IgD-negative memory B cell (primary cell): ENCODE data around the gene BCL2. TPM values are rescaled to one million over a fixed set of nuclear protein-coding genes. Genes with fewer than 3 reads are reported as not detected.

Source experiments
- H3K27ac Mint-ChIP-seq, 3 donors: one replicate each; pipeline ENCODE4 v1.8.0; 2020 to 2022; ENCODE audit warnings: mild to moderate bottlenecking in 3 of 3, mixed read lengths in 3 of 3, moderate library complexity in 1 of 3
- H3K27me3 Mint-ChIP-seq: one replicate; pipeline ENCODE4 v1.8.0; 2021; ENCODE audit warnings: mixed read lengths
- H3K36me3 Mint-ChIP-seq: one replicate; pipeline ENCODE4 v1.8.0; 2020; ENCODE audit warnings: mild to moderate bottlenecking, mixed read lengths
- H3K4me1 Mint-ChIP-seq, 3 donors: one replicate each; pipeline ENCODE4 v1.8.0; 2020 to 2022; ENCODE audit warnings: mixed read lengths in 3 of 3, mild to moderate bottlenecking in 1 of 3
- H3K4me3 Mint-ChIP-seq, 4 donors: one replicate each; pipeline ENCODE4 v1.8.0; 2020 to 2022; ENCODE audit warnings: mild to moderate bottlenecking in 4 of 4, mixed read lengths in 4 of 4, moderate library complexity in 3 of 4
- H3K9me3 Mint-ChIP-seq, 3 donors: one replicate each; pipeline ENCODE4 v1.8.0; 2020 to 2021; ENCODE audit warnings: mixed read lengths in 3 of 3, mild to moderate bottlenecking in 1 of 3
- polyA plus RNA-seq: library from polyadenylated mRNA; unstranded; fragments of 300-500 nt; fragmentation: Illumina TruSeq; gene quantifications from one replicate; pipeline ENCODE4 v1.2.3, GENCODE V29; 2021

Gene BCL2
- polyA plus RNA-seq, 1 donor from 2014 or later = 36.2 TPM

DNA sequence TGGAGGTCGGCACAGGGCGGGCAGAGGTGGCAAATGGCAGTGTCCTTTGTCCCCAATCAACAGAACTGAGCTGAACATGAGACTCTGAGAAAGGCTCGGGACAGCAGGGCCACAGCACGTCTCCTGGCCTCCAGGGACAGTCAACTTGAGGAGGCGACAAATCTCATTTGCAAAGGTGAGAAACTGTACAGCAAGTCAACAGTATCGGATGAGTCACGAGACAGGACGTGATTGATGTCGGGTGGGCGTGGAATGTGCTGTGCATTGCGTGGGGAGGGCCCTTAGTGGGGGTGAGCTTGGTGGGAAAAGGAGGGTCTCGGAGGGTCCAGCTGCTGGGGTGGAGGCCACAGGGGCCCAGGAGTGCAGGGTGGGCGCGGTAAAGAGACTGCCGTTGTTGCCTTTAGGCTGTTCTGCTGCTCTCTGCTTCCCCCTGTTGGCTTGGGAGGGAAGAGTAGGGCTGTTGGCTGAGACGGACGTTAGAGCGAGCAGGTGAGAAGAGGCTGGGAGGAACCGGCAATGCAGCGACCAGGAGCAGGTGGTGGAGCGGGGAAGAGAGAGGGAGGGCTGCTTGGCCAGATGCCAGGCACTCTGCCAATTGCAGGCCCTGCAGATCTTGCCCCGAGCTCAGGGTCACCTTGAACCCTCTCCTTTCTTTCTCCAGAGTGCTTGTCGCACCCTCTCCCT is 164.3 kb downstream of the BCL2 start:
- H3K36me3 Mint-ChIP-seq = peaks cover 13% of the 10 kb centered on the region
- peaks cover under 1% of the 10 kb centered on the region for H3K27me3 Mint-ChIP-seq
- peaks cover 78 to 92% (median 81%) of the 10 kb centered on the region in 3 donors for H3K4me1 Mint-ChIP-seq
- H3K9me3 Mint-ChIP-seq = no peaks in the 10 kb centered on the region
- peak overlapping the region; percentile 64 to 95 (median 84) for H3K4me3 Mint-ChIP-seq
- peak overlapping the region; percentile 88 to 100 (median 98) for H3K27ac Mint-ChIP-seq

DNA sequence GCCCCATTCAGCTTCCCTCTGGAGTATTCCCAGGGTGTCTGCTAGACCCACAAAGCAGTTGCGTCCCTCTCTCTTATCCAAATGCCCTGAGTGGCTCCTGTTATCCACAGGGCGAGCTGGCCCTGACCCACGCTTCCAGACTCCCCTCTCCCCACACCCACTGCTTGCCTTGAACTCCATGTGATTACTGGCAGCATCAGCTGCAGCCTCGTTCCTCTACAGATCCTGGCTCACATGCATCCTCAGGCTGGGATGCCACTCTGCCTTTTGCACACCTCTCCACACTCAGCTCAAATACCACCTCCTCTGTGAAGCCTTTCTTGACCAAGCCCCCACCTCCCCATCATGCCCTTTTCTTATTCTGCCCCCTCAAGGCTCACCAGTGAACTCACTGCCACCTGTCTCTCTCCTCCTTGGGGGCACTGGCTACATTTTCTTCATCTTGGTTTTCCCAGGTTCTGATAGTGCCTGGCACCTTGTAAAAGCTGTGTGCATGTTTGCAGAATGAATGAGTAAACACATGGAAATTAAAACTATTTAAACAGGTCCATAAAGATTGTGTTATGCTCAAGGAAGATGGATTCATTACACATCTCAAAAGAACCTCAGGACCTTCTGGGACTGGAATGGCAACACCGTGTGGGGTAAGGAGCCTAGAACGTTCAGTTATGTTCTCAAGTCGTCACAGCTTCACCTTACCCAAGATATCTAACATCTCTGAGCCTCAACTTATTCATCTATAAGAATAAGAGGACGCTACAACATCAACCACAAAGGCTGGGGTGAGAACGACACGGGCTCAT is 165.0 kb downstream of the BCL2 start:
- Mint-ChIP-seq H3K36me3 (peaks cover 10% of the 10 kb centered on the region), H3K27me3 (no peaks in the 10 kb centered on the region), H3K4me1 (peaks cover 75 to 88% (median 75%) of the 10 kb centered on the region in 3 donors), H3K4me3 (peak overlapping the region; percentile 64 to 95 (median 84)), H3K9me3 (no peaks in the 10 kb centered on the region), H3K27ac (peak overlapping the region; percentile 88 to 100 (median 98))

DNA sequence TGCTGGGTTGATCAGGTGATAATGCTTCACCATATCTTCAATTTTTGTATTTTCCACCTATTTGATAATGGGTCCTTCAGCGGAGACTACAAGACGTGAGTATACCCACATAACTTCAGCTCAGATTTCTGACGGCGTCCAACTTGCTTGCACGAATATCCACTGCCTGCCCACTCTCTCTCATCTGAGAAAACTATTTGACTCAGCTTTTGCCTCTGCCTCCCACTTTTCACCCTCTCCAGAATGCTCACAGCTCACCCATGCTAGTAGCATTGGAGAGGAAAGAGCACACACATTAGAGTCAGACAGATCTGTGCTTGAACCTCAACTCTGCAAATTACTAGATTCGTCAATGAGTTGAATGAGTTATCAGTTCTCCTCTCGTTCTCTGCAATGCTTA is 166.8 kb downstream of the BCL2 start:
- Mint-ChIP-seq H3K4me1 (peaks cover 69 to 82% (median 75%) of the 10 kb centered on the region in 3 donors), H3K36me3 (peaks cover 7% of the 10 kb centered on the region), H3K27me3 (no peaks in the 10 kb centered on the region), H3K9me3 (no peaks in the 10 kb centered on the region), H3K4me3 (peak overlapping the region in 3 of 4 donors; percentile 7 to 30 (median 18)), H3K27ac (peak overlapping the region; percentile 76 to 98 (median 88))

DNA sequence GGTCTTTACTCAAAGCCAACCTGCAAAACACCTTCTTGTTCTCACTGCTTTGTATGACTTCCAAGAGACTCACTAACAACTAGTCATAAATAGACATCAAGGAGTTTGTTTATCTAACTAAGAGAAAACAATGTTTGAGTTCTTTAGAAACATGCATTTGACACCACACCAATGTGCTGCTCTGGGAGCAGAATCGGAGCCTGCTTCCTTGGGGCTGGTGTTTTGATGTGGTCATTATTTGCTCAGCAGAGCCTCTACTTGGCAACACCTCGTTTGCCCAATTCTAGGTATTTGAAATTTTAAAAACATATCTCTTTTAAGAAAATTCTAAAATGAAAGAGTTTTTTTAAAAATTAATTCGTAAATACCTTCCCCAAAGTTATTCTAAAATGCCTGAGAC is 167.5 kb downstream of the BCL2 start:
- H3K27me3 Mint-ChIP-seq = no peaks in the 10 kb centered on the region
- H3K4me1 Mint-ChIP-seq = peaks cover 64 to 79% (median 68%) of the 10 kb centered on the region in 3 donors
- peak overlapping the region in 1 of 3 donors; percentile 88 for H3K27ac Mint-ChIP-seq

DNA sequence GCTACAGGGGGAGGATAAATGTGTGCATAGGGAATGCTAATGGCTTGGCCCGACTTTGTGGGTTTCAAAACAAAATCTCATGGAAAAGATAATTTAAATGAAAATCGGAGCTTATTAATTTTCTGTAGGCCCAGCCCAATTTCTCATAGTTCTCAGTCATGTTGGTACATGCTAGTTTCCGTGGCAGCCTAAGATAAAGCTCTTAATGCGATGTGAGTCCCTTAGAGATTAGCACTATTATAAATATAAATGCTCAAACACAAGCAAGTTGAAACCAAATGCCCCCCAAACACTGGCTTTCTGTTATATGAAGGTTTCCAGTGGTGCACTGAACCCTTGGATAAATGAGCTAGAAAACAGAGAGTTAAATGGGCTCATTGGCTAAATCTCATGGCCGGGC is 168.0 kb downstream of the BCL2 start:
- H3K4me3 Mint-ChIP-seq = peak overlapping the region in 2 of 4 donors; percentile 8 to 39
- H3K36me3 Mint-ChIP-seq = peaks cover 4% of the 10 kb centered on the region
- H3K4me1 Mint-ChIP-seq = peaks cover 61 to 78% (median 62%) of the 10 kb centered on the region in 3 donors

More for the DNA sequence above, 167.5 kb downstream of the BCL2 start:
- H3K9me3 Mint-ChIP-seq = no peaks in the 10 kb centered on the region
- H3K4me3 Mint-ChIP-seq = peak overlapping the region in 1 of 4 donors; percentile 39
- peaks cover 4% of the 10 kb centered on the region for H3K36me3 Mint-ChIP-seq

DNA sequence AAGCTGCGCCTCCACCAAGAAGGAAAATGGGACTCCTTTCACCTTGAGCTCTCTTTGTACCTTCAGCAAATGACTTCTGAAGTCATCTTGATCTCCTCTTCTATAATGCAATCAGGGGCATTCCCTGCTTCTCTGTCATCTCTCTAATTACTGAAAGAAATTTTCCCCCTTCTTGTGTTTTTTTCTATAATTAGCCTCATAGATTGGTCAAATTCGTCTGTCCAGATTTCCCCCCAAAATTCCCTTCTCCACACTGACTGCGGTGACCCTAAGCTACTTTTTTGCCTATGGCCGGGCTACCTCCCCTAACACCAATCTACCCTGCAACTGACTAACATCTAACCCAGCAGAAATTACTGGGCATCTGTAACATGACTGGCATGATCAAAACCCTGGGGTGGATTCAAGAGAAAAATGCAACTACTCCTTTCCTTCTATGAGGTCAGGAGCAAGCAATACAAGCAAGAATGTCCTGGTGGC is 168.6 kb downstream of the BCL2 start:
- H3K36me3 Mint-ChIP-seq = peaks cover 4% of the 10 kb centered on the region
- H3K4me3 Mint-ChIP-seq = peak overlapping the region in 3 of 4 donors; percentile 1 to 77 (median 8)
- H3K27me3 Mint-ChIP-seq = no peaks in the 10 kb centered on the region
- H3K4me1 Mint-ChIP-seq = peaks cover 55 to 75% (median 58%) of the 10 kb centered on the region in 3 donors
- H3K27ac Mint-ChIP-seq = peak overlapping the region in 2 of 3 donors; percentile 31 to 55
- no peaks in the 10 kb centered on the region for H3K9me3 Mint-ChIP-seq

More for the DNA sequence above, 168.0 kb downstream of the BCL2 start:
- Mint-ChIP-seq H3K27ac (no peak overlapping the region), H3K27me3 (no peaks in the 10 kb centered on the region), H3K9me3 (no peaks in the 10 kb centered on the region)

DNA sequence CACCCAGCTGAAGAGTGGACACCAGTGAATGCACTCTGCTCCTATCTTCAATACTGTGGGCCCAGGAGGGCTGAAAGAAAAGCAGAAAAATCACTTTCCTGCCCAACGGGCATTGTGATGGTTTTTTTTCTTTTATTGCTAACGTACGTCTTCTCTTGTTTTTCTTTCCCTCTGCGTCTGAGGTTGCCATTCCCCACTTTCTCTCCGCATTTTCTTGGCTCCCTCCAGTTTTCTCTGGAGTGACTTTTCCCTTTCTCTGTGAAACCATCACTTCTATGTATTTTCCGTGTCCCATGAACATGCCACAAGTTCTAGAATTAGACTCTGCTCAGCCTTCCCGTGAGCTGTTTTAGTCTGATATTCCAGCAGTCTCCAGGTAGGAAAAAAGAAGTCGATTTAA is 169.2 kb downstream of the BCL2 start:
- H3K4me3 Mint-ChIP-seq = no peak overlapping the region
- peaks cover 53 to 75% (median 60%) of the 10 kb centered on the region in 3 donors for H3K4me1 Mint-ChIP-seq

DNA sequence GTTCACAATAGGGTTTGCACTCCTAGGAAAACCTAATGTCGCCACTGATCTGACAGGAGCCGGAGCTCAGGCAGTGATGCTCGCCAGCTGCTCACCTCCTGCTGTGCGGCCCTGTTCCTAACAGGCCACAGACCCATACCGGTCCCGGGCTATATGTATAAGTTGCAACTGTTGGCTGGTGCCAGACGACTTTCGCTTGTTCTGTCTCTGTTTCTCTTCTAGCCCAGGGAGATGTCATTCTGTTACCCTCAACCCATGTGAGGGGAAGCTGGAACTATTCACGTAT is 170.3 kb downstream of the BCL2 start:
- Mint-ChIP-seq H3K36me3 (peaks cover 4% of the 10 kb centered on the region), H3K9me3 (no peaks in the 10 kb centered on the region)

More for the DNA sequence above, 169.2 kb downstream of the BCL2 start:
- Mint-ChIP-seq H3K9me3 (no peaks in the 10 kb centered on the region), H3K36me3 (peaks cover 4% of the 10 kb centered on the region), H3K27ac (peak overlapping the region in 2 of 3 donors; percentile 55 to 83), H3K27me3 (no peaks in the 10 kb centered on the region)

DNA sequence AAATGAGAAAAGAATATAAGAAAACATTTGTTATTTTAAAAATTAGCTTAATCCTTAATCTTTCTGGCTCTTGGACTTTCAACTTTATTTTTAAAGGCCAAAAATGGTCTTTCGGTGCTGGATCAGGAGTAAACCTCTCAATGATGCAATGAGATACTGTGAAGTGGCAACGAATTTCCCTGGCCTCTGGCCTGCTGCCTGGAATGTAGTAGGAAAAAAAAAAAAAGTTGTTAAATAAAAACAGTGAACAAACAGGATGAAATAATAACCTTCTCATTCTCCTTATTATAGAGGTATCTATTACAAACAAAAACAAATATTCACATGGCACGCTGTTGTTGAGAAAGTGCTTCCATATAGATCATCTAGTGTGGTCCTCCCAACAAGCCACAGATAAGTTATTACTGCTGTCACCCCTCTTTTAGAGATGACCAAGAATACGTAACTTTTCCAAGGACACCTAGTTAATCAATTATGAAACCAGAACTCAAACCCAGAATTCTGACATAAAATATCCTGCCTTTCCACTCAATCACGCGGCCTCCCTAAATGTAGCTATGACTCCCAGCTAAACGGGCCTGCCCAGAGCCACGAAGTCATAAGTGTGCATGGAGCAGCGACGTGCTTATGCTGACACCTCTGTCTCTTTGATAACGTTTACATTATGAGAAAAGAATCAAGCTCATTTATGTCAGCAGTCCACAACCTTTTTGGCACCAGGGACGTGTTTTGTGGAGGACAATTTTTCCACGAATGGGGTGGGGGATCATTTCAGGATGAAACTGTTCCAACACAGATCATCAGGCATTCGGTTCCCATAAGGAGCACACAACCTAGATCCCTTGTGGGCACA is 170.9 kb downstream of the BCL2 start:
- Mint-ChIP-seq H3K36me3 (peaks cover 4% of the 10 kb centered on the region), H3K27ac (peak overlapping the region in 1 of 3 donors; percentile 57), H3K9me3 (no peaks in the 10 kb centered on the region), H3K4me3 (no peak overlapping the region), H3K4me1 (peaks cover 44 to 68% (median 61%) of the 10 kb centered on the region in 3 donors), H3K27me3 (no peaks in the 10 kb centered on the region)

More for the DNA sequence above, 170.3 kb downstream of the BCL2 start:
- H3K27ac Mint-ChIP-seq = peak overlapping the region in 1 of 3 donors; percentile 57
- no peaks in the 10 kb centered on the region for H3K27me3 Mint-ChIP-seq
- peak overlapping the region in 1 of 4 donors; percentile 10 for H3K4me3 Mint-ChIP-seq
- peaks cover 45 to 68% (median 56%) of the 10 kb centered on the region in 3 donors for H3K4me1 Mint-ChIP-seq

DNA sequence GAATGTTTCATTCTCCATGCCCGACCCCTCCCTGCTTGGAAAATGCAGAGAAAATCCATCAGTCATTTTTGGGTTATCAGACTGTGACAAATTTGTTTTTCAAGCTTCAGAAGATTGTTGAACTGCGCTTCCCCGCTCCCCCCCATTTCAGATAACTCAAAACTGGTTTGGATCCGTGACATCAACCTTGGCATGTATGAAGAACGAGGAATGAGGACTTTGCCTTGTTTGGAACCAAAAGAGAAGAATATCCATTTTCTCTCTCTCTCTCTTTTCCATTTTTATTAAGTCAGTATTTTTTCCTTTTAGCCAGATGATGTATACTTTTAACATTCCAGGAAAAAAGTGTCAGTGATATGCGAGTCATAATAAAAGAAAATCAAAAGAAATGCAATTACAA is 171.6 kb downstream of the BCL2 start:
- Mint-ChIP-seq H3K27me3 (peaks cover 1% of the 10 kb centered on the region), H3K27ac (no peak overlapping the region), H3K9me3 (no peaks in the 10 kb centered on the region), H3K36me3 (peaks cover 4% of the 10 kb centered on the region), H3K4me1 (peaks cover 45 to 69% (median 59%) of the 10 kb centered on the region in 3 donors), H3K4me3 (no peak overlapping the region)

DNA sequence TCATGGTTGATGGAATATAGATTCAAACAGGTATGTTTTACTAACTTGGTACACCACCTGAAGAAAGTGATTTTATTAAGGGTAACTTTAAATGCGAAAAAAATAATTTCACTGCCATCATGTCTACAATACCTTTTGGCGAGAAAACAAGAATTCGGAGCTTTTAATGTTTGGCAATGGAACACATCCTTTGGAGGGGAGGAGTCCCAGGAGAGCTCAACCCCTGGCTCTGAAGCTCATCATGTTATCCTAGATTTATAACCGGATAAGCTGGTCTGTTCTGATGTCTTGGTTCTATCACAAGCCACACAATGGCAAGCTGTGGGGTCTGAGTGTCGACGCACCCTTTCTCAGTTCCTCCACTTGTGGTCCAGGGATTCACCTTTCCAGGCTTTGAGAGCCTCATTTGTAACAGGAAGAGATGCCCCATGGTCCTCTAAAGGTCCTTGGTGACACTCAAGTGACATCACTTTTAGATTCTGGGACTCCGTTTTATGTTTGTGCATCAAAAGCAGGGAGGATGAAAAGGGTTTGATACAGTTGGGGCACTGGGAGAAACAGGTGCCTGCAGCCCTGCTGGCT is 172.7 kb downstream of the BCL2 start:
- H3K4me3 Mint-ChIP-seq = peak overlapping the region in 1 of 4 donors; percentile 3
- H3K4me1 Mint-ChIP-seq = peaks cover 46 to 69% (median 59%) of the 10 kb centered on the region in 3 donors
- no peaks in the 10 kb centered on the region for H3K9me3 Mint-ChIP-seq
- peaks cover 2% of the 10 kb centered on the region for H3K27me3 Mint-ChIP-seq
- peak overlapping the region in 1 of 3 donors; percentile 4 for H3K27ac Mint-ChIP-seq
- peaks cover 3% of the 10 kb centered on the region for H3K36me3 Mint-ChIP-seq

DNA sequence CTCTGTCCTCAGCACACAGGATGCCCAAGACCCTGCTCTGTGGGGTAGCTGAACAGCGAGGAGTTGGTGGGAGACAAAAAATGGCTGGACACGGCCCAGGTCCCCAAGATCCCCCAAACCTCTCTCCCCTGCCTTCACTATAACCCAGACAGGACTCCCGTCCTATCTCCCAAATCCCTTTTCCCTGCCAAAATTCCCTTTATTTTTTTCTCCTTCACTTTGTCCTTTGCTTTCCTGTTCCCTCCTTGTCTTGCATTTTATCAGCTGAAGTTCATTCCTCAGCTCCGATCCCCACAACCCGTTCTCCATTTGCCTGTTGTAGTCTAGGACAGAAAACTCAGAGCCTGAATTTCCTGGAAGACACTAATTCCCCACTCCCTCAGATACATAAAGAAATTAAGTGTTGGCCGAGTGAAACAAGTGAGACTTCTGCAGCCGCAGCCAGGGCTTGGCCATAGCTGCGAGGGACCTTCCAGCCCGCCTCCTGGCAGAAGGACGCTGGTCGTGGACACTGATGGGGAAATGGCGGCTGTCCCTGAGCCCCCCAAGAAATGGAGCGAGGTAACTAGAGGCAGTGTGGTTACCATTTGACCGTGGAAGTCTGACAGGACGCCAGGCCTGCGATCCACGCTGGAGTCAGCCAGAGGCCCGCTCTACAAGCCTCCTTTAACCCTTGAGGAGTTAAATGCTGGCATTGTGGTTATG is 173.6 kb downstream of the BCL2 start:
- Mint-ChIP-seq H3K27me3 (peaks cover 2% of the 10 kb centered on the region), H3K27ac (peak overlapping the region in 2 of 3 donors; percentile 7 to 84), H3K36me3 (peaks cover 3% of the 10 kb centered on the region), H3K4me3 (no peak overlapping the region), H3K9me3 (peaks cover 0 to 4% (median 0%) of the 10 kb centered on the region in 3 donors), H3K4me1 (peaks cover 51 to 73% (median 56%) of the 10 kb centered on the region in 3 donors)

DNA sequence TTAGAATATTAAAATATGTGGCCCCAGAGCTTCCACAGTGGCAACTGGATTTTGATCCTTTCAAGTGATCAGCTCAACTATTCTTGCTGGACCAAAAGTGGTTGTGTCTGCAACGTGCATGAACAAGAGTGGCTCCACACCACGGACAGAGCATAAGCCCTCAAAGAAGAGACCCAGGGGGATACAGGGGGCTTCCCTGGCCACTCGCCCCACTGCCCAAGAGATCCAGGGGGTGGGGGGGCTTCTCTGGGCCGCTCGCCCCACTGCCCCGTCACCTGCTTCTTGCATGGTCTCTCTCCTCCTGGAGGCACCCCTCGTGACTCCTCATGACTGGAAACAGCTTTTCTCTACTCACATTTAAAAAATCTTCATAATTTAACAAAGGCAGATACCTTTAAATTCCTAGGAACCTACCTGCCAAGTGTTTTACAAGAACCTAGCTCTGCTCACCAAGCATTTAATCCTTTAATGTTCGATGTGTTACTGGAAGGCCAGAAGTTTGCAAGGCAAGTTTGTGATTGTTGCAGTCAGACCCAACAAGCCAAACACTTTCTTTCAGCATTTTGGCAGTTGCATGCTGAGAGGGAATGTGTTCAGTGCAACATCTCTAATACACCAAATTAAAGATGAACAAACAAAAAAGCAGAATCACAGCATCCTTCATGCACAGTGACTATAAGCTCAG is 174.3 kb downstream of the BCL2 start:
- peaks cover 2% of the 10 kb centered on the region for H3K27me3 Mint-ChIP-seq
- no peak overlapping the region for H3K4me3 Mint-ChIP-seq
- H3K9me3 Mint-ChIP-seq = peaks cover 0 to 4% (median 0%) of the 10 kb centered on the region in 3 donors
- peaks cover 51 to 73% (median 51%) of the 10 kb centered on the region in 3 donors for H3K4me1 Mint-ChIP-seq
- peaks cover 3% of the 10 kb centered on the region for H3K36me3 Mint-ChIP-seq
- H3K27ac Mint-ChIP-seq = peak overlapping the region in 2 of 3 donors; percentile 7 to 36
